Heart left ventricle (tissue), 13 donors: Measurements from ENCODE around the gene IL31RA.

Source experiments
- CTCF ChIP-seq, 12 donors: fragments of 200-600 bp; sonication (generic) in 4 of 12; IDR thresholded peaks; one replicate each; pipeline versions ENCODE4 v1.5.0 to v1.8.0; 2018 to 2022; ENCODE audit warnings: antibody characterized with exemption in 12 of 12, mild to moderate bottlenecking in 5 of 12
- POLR2A ChIP-seq, 2 donors: fragments of 450-650 bp; IDR thresholded peaks; one replicate each; pipeline ENCODE4 v1.6.1; 2017; ENCODE audit warnings: antibody characterized with exemption in 2 of 2, mild to moderate bottlenecking in 2 of 2, moderate library complexity in 2 of 2
- donor health status: ischemic (EF 13 %, LVEDD 7.1; RV severe dilation, severe dysfunction).
- donor health status: DM: no; HTN: yes; CAD: no.
- donor health status: DM: no; HTN: no; CAD: no.
- donor health status: ischemic (EF 25% LVEDD 6.9; RV normal size, moderate dysfunction).
- donor health status: ischemic (EF 25% LVEDD 5.7; RV mildly dilated, moderate dysfunction).
- donor health status: ischemic (EF 35%, LVEDD 5.7; RV mildly dilated, moderate dysfunction).
- donor health status: nonischemic (EF 11% LVEDD 7.7; RV severe dilation, severe dysfunction).
- donor health status: DM: yes; HTN: yes; CAD: no.
- donor health status: PGD.
- donor health status: ischemic (EF 29% LVEDD 5.4; RV normal size, mild dysfunction).
- donor health status: nonischemic (EF 23%, LVEDD 6.1; RV moderate dilation, normal function).

- TF ChIP-seq CTCF (IDR thresholded peaks at IDR 0.05): no peak
- no peak for TF ChIP-seq POLR2A (IDR thresholded peaks at IDR 0.05)
These were observed 34.2 kb downstream of the IL31RA start for GRCh38 chr5:55885359-55885758.
